Measurements from ENCODE around the gene FLOT2.
"Not testable (repeated sequence)": the region's sequence is repeated elsewhere in the genome, so short reads cannot be mapped to it uniquely, and the experiment has no call there.

Gene FLOT2

DNA sequence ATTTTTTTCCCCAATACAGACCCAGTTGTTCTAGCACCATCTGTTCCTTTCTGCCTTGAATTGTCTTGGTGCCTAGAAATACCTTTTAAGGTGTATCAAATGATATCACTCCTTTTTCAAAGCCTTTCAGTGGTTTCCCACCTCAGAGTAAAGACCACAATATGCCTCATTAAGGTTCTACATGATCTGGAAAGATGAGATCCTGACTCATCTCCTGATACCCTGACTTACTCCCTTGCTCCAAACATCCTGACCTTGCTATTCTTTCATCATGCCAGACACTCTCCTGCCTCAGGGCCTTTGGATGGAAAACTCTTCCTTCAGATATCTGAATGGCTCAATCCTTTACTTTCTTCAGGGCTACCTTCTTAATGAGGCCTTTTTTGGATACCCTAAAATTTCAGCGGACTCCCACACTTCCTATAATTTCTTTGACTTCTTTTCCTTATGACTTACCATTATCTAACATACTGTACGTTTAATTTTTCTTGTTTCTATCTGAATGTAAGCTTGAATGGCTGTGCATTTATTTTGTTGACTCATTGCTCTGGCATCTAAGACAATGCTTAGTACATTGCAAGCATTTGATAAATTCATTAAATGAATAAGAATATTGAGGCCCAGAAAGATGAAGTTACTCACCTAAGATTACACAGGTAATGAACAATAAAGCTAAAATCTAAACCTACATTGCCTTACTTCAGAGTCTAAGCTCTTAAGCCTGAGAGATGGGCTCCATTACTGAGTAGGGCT, 19.2 kb downstream of the FLOT2 start:
- TF ChIP-seq SUZ12 (IDR thresholded peaks at IDR 0.05) (no peak), TARDBP (IDR thresholded peaks at IDR 0.05) (no peak), FOXA1 (IDR thresholded peaks at IDR 0.05) (no peak), NFRKB (IDR thresholded peaks at IDR 0.05) (no peak), ARNT (IDR thresholded peaks at IDR 0.05) (no peak), SP1 (IDR thresholded peaks at IDR 0.05) (no peak), FOXM1 (IDR thresholded peaks at IDR 0.05; ENCODE audit: borderline replicate concordance) (no peak), HDGF (IDR thresholded peaks at IDR 0.05; ENCODE audit: borderline replicate concordance) (no peak), FOXK2 (IDR thresholded peaks at IDR 0.05) (no peak), BHLHE40 (IDR thresholded peaks at IDR 0.05; ENCODE audit: borderline replicate concordance) (no peak), ZNF384 (IDR thresholded peaks at IDR 0.05) (no peak), ELF4 (IDR thresholded peaks at IDR 0.05) (no peak), LEF1 (IDR thresholded peaks at IDR 0.05; ENCODE audit: borderline replicate concordance) (no peak), CTBP1 (IDR thresholded peaks at IDR 0.05; ENCODE audit: borderline replicate concordance) (no peak), L3MBTL2 (conservative IDR thresholded peaks at IDR 0.05) (no peak)
- TF ChIP-seq, protein P1, sequence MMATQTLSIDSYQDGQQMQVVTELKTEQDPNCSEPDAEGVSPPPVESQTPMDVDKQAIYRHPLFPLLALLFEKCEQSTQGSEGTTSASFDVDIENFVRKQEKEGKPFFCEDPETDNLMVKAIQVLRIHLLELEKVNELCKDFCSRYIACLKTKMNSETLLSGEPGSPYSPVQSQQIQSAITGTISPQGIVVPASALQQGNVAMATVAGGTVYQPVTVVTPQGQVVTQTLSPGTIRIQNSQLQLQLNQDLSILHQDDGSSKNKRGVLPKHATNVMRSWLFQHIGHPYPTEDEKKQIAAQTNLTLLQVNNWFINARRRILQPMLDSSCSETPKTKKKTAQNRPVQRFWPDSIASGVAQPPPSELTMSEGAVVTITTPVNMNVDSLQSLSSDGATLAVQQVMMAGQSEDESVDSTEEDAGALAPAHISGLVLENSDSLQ (IDR thresholded peaks at IDR 0.05), result no peak
- CTCF ChIA-PET, result interaction anchor here (1.8 kb wide), 1 partner anchor 115 kb away, joined by 9 read pairs; no protein-coding TSS in a partner anchor
- POLR2A ChIA-PET, result interaction anchor here (1.1 kb wide), 1 partner anchor 153 kb away, joined by 4 read pairs; no protein-coding TSS in a partner anchor
- DNase-seq (ENCODE audit: extremely low spot score), result no peak

DNA sequence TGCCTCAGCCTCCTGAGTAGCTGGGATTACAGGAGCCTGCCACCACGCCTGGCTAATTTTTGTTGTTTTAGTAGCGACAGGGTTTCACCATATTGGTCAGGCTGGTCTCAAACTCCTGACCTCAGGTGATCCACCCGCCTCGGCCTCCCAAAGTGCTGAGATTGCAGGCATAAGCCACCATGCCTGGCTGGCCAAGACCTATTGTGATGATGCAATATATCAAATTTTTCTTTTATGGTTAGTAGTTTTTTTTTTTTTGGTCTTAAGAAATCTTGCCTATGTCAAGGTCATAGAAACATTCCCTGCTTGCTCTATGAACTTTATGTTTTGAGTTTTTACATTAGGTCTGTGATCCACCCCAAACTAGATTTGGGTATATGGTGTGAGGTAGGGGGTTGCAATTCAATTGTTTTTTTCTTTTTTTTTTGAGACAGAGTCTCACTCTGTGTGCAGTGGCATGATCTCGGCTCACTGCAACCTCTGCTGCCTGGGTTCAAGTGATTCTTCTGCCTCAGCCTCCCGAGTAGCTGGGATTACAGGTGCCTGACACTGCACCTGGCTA, 20.3 kb downstream of the FLOT2 start:
- POLR2A ChIA-PET; DNase-seq (ENCODE audit: extremely low spot score); CTCF ChIA-PET: not testable (repeated sequence)

DNA sequence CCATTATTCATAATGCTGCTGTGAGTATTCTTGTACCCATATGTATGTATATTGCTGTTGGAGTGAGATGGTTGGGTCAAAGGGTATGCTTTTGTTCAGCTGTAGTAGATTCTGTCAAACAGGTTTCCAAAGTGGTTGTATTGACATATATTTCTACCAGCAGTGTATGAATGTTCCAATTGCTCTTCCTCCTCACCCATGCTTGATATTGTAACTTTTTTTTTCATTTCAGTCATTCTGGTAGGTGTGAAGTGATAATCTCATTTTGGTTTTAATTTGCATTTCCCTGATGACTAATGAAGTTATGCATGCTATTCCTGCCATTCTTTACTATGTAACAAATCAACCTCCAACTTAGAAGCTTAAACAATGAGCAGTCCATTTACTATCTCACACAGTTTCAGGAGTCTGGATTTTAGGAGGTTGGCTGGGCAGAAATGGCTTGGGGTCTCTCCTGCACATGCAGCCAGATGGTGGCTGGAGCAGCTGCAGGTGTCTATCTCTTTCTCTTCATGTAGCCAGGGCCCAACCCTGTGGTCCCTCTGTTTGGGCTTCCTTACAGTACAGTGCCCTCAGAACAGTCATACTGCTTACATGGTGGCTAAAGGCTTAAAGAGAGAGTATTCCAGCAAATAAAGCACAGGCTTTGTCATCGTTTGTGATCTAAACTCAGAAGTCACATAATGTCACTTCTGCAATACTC, 21.5 kb downstream of the FLOT2 start:
- ChIA-PET CTCF (no interaction called here), POLR2A (no interaction called here)
- no peak for TF ChIP-seq FOXA1 (IDR thresholded peaks at IDR 0.05)
- TF ChIP-seq TARDBP (IDR thresholded peaks at IDR 0.05), result no peak
- no peak for TF ChIP-seq FOXK2 (IDR thresholded peaks at IDR 0.05)
- TF ChIP-seq SP1 (IDR thresholded peaks at IDR 0.05), result no peak
- no peak for TF ChIP-seq CTBP1 (IDR thresholded peaks at IDR 0.05; ENCODE audit: borderline replicate concordance)
- TF ChIP-seq, protein P1 (IDR thresholded peaks at IDR 0.05), result no peak
- DNase-seq (ENCODE audit: extremely low spot score), result no peak

DNA sequence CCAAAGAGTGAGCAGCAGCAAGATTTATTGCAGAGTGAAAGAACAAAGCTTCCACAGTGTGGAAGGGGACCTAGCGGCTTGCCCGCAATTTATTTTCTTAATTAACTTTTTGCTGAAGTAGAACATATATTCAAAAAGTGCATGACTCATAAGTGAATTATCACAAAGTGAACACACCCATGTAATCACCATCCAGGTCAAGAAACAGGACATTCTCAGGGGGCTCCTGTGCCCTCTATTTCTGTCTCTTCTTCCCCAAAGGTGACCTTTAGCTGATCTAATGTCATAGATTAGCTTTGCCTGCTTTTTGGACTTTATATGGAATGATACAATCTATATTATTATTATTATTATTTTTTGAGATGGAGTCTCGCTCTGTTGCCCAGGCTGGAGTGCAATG, 22.8 kb downstream of the FLOT2 start:
- DNase-seq (ENCODE audit: extremely low spot score), result no peak
- POLR2A ChIA-PET, result no interaction called here
- TF ChIP-seq ARNT (IDR thresholded peaks at IDR 0.05) (no peak), FOXA1 (IDR thresholded peaks at IDR 0.05) (no peak), TARDBP (IDR thresholded peaks at IDR 0.05) (no peak), L3MBTL2 (conservative IDR thresholded peaks at IDR 0.05) (no peak), SUZ12 (IDR thresholded peaks at IDR 0.05) (no peak), BHLHE40 (IDR thresholded peaks at IDR 0.05; ENCODE audit: borderline replicate concordance) (no peak), CTBP1 (IDR thresholded peaks at IDR 0.05; ENCODE audit: borderline replicate concordance) (no peak), SP1 (IDR thresholded peaks at IDR 0.05) (no peak), FOXK2 (IDR thresholded peaks at IDR 0.05) (no peak), FOXM1 (IDR thresholded peaks at IDR 0.05; ENCODE audit: borderline replicate concordance) (no peak), ZNF384 (IDR thresholded peaks at IDR 0.05) (no peak)
- CTCF ChIA-PET, result interaction anchor here (0.5 kb wide), 1 partner anchor 15 kb away, joined by 4 read pairs; no protein-coding TSS in a partner anchor

DNA sequence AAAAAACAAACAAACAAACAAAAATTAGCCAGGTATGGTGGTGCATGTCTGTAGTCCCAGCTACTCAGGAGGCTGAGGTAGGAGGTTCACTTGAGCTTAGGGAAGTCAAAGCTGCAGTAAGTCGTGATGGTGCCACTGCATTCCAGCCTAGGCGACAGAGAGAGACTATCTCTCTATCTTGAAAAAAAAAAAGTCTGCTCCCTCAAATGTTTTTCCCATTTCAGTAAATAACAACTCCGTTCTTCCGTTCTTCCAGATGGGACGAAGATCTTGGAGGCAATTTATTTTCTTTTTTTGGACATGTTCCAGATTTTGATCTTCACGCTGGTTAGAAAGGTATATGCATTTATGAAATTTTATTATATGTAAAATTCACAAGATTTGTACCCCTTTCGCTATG, 23.7 kb downstream of the FLOT2 start:
- no peak for TF ChIP-seq FOXK2 (IDR thresholded peaks at IDR 0.05)
- TF ChIP-seq L3MBTL2 (conservative IDR thresholded peaks at IDR 0.05), result no peak
- TF ChIP-seq ZNF384 (IDR thresholded peaks at IDR 0.05), result no peak
- TF ChIP-seq HDGF (IDR thresholded peaks at IDR 0.05; ENCODE audit: borderline replicate concordance), result no peak
- TF ChIP-seq CTBP1 (IDR thresholded peaks at IDR 0.05; ENCODE audit: borderline replicate concordance), result no peak
- TF ChIP-seq SP1 (IDR thresholded peaks at IDR 0.05), result no peak
- TF ChIP-seq FOXM1 (IDR thresholded peaks at IDR 0.05; ENCODE audit: borderline replicate concordance), result no peak
- no peak for TF ChIP-seq LEF1 (IDR thresholded peaks at IDR 0.05; ENCODE audit: borderline replicate concordance)
- no peak for TF ChIP-seq ARNT (IDR thresholded peaks at IDR 0.05)
- TF ChIP-seq SUZ12 (IDR thresholded peaks at IDR 0.05), result no peak
- no peak for TF ChIP-seq TARDBP (IDR thresholded peaks at IDR 0.05)
- TF ChIP-seq, protein P1 (IDR thresholded peaks at IDR 0.05), result no peak
- TF ChIP-seq NFRKB (IDR thresholded peaks at IDR 0.05), result no peak
- no peak for TF ChIP-seq FOXA1 (IDR thresholded peaks at IDR 0.05)
- no peak for TF ChIP-seq BHLHE40 (IDR thresholded peaks at IDR 0.05; ENCODE audit: borderline replicate concordance)
- TF ChIP-seq ELF4 (IDR thresholded peaks at IDR 0.05), result no peak
- CTCF ChIA-PET, result no interaction called here
- POLR2A ChIA-PET, result no interaction called here
- DNase-seq (ENCODE audit: extremely low spot score), result no peak

Data from HEK293T (cell line).